Measurements from ENCODE around the gene RNASE9. TPM values are rescaled to one million over a fixed set of nuclear protein-coding genes. Genes with fewer than 3 reads are reported as not detected.
A peak's percentile ranks its signal among the peaks of the same experiment; 100 is the strongest.
"Not testable (repeated sequence)": the region's sequence is repeated elsewhere in the genome, so short reads cannot be mapped to it uniquely, and the experiment has no call there.

Gene RNASE9
- total RNA-seq, 1 experiment from 2014 or later = not detected

- no peak for DNase-seq (ENCODE audit: low read depth)
Observed at GRCh38 chr14:20578325-20578724, 17.5 kb upstream of the RNASE9 start.

GRCh38 chr14:20572382-20572990 is 11.6 kb upstream of the RNASE9 start:
- not testable (repeated sequence) for DNase-seq (ENCODE audit: low read depth)

- DNase-seq (ENCODE audit: low read depth) = not testable (repeated sequence)
Observed at GRCh38 chr14:20570720-20571119, 9.9 kb upstream of the RNASE9 start.

GRCh38 chr14:20569865-20570264 is 9.0 kb upstream of the RNASE9 start:
- not testable (repeated sequence) for DNase-seq (ENCODE audit: low read depth)

GRCh38 chr14:20569066-20569465 is 8.2 kb upstream of the RNASE9 start:
- DNase-seq (ENCODE audit: low read depth) = no peak

GRCh38 chr14:20568393-20568792 is 7.5 kb upstream of the RNASE9 start:
- DNase-seq (ENCODE audit: low read depth) = no peak

GRCh38 chr14:20567199-20567598 is 6.4 kb upstream of the RNASE9 start:
- DNase-seq (ENCODE audit: low read depth) = not testable (repeated sequence)

- DNase-seq (ENCODE audit: low read depth) = no peak
Observed at GRCh38 chr14:20564501-20564997, 3.7 kb upstream of the RNASE9 start.

GRCh38 chr14:20563971-20564370 is 3.1 kb upstream of the RNASE9 start:
- no peak for DNase-seq (ENCODE audit: low read depth)

- DNase-seq (ENCODE audit: low read depth) = no peak
Observed at GRCh38 chr14:20559461-20559904, 1.4 kb downstream of the RNASE9 start.

- no peak for DNase-seq (ENCODE audit: low read depth)
Observed at GRCh38 chr14:20557212-20557542, 3.7 kb downstream of the RNASE9 start.

GRCh38 chr14:20556500-20557211 is 4.2 kb downstream of the RNASE9 start:
- DNase-seq (ENCODE audit: low read depth) = no peak

- no peak for DNase-seq (ENCODE audit: low read depth)
Observed at GRCh38 chr14:20555845-20556244, 5.0 kb downstream of the RNASE9 start.

- DNase-seq (ENCODE audit: low read depth) = no peak
Observed at GRCh38 chr14:20553024-20553423, 7.8 kb downstream of the RNASE9 start.

- DNase-seq (ENCODE audit: low read depth) = no peak
Observed at GRCh38 chr14:20551606-20552005, 9.2 kb downstream of the RNASE9 start.

- no peak for DNase-seq (ENCODE audit: low read depth)
Observed at GRCh38 chr14:20550926-20551325, 9.9 kb downstream of the RNASE9 start.

GRCh38 chr14:20548414-20549158 is 12.3 kb downstream of the RNASE9 start:
- DNase-seq (ENCODE audit: low read depth) = no peak

- DNase-seq (ENCODE audit: low read depth) = no peak
Observed at GRCh38 chr14:20546877-20547276, 14.0 kb downstream of the RNASE9 start.

GRCh38 chr14:20539906-20540305 is 20.9 kb downstream of the RNASE9 start:
- DNase-seq (ENCODE audit: low read depth) = no peak

- DNase-seq (ENCODE audit: low read depth) = peak; percentile 72
Observed at GRCh38 chr14:20530771-20531571, 29.9 kb downstream of the RNASE9 start.

GRCh38 chr14:20529806-20530205 is 31.0 kb downstream of the RNASE9 start:
- DNase-seq (ENCODE audit: low read depth) = no peak

- no peak for DNase-seq (ENCODE audit: low read depth)
Observed at GRCh38 chr14:20524027-20524426, 36.8 kb downstream of the RNASE9 start.

Data from LHCN-M2 (cell line).